Lung (tissue), 12 donors: ENCODE results near the gene CDYL. TPM values are rescaled to one million over a fixed set of nuclear protein-coding genes. Genes with fewer than 3 reads are reported as not detected.

Source experiments
- ATAC-seq: fragments of 200-7000 bp; cut with Tn5 transposase; one replicate; pipeline ENCODE4 v1.9.1; 2020; ENCODE audit warnings: moderate number of reproducible peaks; ENCODE audit not compliant: insufficient read depth, low FRiP score
- DNase-seq, 3 donors: peaks; one replicate each; pipeline ENCODE4 v3.0.0-alpha.2; 2013 to 2017
- H3K27ac ChIP-seq, 2 donors: one replicate each; pipeline ENCODE4 v1.5.1; 2013; ENCODE audit warnings: mild to moderate bottlenecking in 2 of 2, moderate library complexity in 2 of 2, control low read depth in 1 of 2, inconsistent platforms in 1 of 2, low read depth in 1 of 2, low read length in 1 of 2
- H3K27me3 ChIP-seq, 3 donors: one replicate each; pipeline ENCODE4 v1.5.1; 2013; ENCODE audit warnings: low read length in 2 of 3; ENCODE audit not compliant: control insufficient read depth in 3 of 3, insufficient read depth in 3 of 3
- H3K36me3 ChIP-seq, 4 donors: one replicate each; pipeline ENCODE4 v1.5.1; 2013; ENCODE audit warnings: low read length in 4 of 4, mild to moderate bottlenecking in 1 of 4, moderate library complexity in 1 of 4; ENCODE audit not compliant: control insufficient read depth in 4 of 4, insufficient read depth in 4 of 4
- H3K4me1 ChIP-seq, 5 donors: one replicate each; pipeline ENCODE4 v1.5.1; 2013; ENCODE audit warnings: low read length in 5 of 5, mild to moderate bottlenecking in 2 of 5, moderate library complexity in 1 of 5; ENCODE audit not compliant: control insufficient read depth in 5 of 5, insufficient read depth in 5 of 5
- H3K4me3 ChIP-seq: one replicate; pipeline ENCODE4 v1.5.1; 2013; ENCODE audit warnings: mild to moderate bottlenecking, control low read depth, moderate library complexity
- H3K9ac ChIP-seq, 2 donors: one replicate each; pipeline ENCODE4 v1.5.1; 2013; ENCODE audit warnings: low read length in 2 of 2, control low read depth in 1 of 2; ENCODE audit not compliant: insufficient read depth in 1 of 2
- H3K9me3 ChIP-seq, 4 donors: one replicate each; pipeline ENCODE4 v1.5.1; 2013; ENCODE audit warnings: low read length in 3 of 4, mild to moderate bottlenecking in 1 of 4, moderate library complexity in 1 of 4; ENCODE audit not compliant: control insufficient read depth in 4 of 4, insufficient read depth in 3 of 4
- WGBS, 2 donors: extraction: QIAGEN DNeasy Blood & Tissue Kit; methylation state at CpG; one replicate each; pipeline ENCODE4 v1.1.7; 2013; 5-methylcytosine and 5-hydroxymethylcytosine counted together
- polyA plus RNA-seq, 2 donors: library from polyadenylated mRNA; stranded (reverse); fragments of 200-250 nt; gene quantifications; one replicate each; pipeline ENCODE4 v1.2.1, GENCODE V29; 2013
- total RNA-seq, 2 donors: library from RNA; depleted of rRNA in 1 of 2; stranded (reverse); fragments of >200 nt in 1 of 2; gene quantifications; one replicate each; pipeline ENCODE4 v1.2.1, GENCODE V29; 2014 to 2021
- TF ChIP-seq, protein P1 (sequence below): IDR thresholded peaks from 2 replicates; pipeline ENCODE4 v1.5.1; 2012; ENCODE audit warnings: mild to moderate bottlenecking; ENCODE audit errors: control extremely low read depth, extremely low read depth
- donor health status: control.
- donor health status: control.
- donor health status: Bipolar disorder and iron deficiency.
- donor health status: healthy.
- donor health status: DM: yes; HTN: yes; CAD: no.

Gene CDYL
- total and polyA plus RNA-seq, 4 donors = 5.8 to 51.6 (median 20.9) TPM

DNA sequence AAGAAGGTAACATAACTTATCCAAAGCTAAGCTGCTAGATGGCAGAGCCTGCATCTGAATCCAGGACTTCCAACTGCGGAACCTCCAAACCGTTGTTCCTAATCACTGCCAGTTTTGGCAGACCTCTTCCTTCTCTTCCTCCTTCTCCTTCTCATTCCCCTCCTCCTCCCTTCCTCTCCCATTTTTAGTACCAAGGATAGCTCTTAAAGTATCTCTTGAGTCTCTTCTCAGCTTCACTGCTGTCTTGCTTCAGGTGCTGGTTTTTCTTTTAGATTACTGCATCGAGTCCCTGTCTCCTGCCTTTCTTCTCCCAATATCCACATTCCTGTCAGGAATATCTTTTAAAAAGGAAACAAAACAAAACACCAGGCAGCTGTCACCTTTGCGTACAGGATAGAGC lies 77.1 kb downstream of the CDYL start:
- Histone ChIP-seq H3K9me3 (no peaks in the 10 kb centered on the region), H3K4me3 (no peak overlapping the region), H3K27me3 (no peaks in the 10 kb centered on the region), H3K9ac (no peak overlapping the region), H3K4me1 (peaks cover 0 to 8% (median 0%) of the 10 kb centered on the region in 5 donors), H3K27ac (no peak overlapping the region), H3K36me3 (peaks cover 0 to 2% (median 0%) of the 10 kb centered on the region in 4 donors)
- WGBS, 2 donors = 82 to 83% methylated on average over 4 of the region's 4 CpGs
- TF ChIP-seq, protein P1, sequence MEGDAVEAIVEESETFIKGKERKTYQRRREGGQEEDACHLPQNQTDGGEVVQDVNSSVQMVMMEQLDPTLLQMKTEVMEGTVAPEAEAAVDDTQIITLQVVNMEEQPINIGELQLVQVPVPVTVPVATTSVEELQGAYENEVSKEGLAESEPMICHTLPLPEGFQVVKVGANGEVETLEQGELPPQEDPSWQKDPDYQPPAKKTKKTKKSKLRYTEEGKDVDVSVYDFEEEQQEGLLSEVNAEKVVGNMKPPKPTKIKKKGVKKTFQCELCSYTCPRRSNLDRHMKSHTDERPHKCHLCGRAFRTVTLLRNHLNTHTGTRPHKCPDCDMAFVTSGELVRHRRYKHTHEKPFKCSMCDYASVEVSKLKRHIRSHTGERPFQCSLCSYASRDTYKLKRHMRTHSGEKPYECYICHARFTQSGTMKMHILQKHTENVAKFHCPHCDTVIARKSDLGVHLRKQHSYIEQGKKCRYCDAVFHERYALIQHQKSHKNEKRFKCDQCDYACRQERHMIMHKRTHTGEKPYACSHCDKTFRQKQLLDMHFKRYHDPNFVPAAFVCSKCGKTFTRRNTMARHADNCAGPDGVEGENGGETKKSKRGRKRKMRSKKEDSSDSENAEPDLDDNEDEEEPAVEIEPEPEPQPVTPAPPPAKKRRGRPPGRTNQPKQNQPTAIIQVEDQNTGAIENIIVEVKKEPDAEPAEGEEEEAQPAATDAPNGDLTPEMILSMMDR = no peak
- DNase-seq (no peak), ATAC-seq (no peak)

DNA sequence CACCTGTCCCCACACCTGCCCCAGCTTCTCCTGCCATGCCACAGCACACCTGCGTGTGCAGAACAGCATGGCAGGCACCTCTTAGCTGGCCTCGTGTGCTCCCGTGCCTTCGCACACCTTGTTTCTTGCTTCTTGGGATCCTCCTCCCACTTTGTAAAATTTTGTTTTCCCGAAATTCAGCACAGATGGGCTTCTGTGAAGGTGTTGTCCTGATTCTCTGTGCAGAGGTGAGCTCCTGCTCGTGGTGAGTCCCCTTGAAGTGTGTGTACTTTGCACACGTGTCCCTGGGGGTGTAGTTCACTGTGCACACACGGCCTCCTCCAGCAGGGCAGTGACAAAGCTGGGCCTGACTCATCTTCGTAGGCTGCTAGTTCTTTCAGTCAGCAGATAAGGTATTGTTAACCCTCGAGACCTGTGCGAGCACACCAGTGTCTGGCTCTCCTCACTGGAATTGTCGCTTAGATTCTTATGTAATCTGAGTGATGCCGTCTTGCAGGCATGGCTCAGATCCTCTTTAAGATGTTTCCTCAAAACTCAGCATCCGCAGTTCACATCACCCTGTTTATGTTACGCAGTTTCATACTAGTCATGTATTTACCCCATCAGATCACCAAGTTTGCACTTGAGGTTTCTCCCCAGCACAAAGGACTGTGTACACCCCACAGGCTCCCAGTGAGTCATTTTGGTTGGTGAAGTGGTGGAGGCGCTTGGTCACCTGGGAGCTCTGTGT lies 77.7 kb downstream of the CDYL start:
- H3K27me3 ChIP-seq = no peaks in the 10 kb centered on the region
- ATAC-seq = no peak
- no peak overlapping the region for H3K4me3 ChIP-seq
- 87 to 89% methylated on average over 16 of the region's 16 CpGs for WGBS, 2 donors
- no peak overlapping the region for H3K27ac ChIP-seq
- no peaks in the 10 kb centered on the region for H3K9me3 ChIP-seq
- peaks cover 0 to 8% (median 0%) of the 10 kb centered on the region in 5 donors for H3K4me1 ChIP-seq
- no peak for DNase-seq
- peaks cover 0 to 2% (median 0%) of the 10 kb centered on the region in 4 donors for H3K36me3 ChIP-seq
- TF ChIP-seq, protein P1 = no peak
- no peak overlapping the region for H3K9ac ChIP-seq

DNA sequence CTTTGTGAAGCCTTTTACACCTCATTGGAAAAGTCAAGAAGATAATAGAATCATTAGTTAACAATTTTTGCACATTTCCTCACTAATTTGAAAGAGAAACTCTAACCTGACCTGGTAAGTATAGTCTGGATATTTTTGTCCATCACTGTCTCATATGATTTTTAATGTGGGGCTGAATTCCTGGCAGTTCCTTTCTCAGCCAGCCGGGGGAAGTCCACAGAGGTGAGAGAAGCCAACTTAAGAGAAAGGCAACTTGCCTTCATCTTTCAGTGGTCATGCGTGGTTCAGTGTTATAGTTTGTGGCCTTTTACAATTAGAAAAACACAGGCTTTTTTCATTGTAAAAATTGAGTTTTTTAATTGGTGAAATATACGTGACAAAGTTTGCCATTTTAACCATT lies 80.6 kb downstream of the CDYL start:
- 91 to 93% methylated on average over 3 of the region's 3 CpGs for WGBS, 2 donors
- no peak overlapping the region for H3K27ac ChIP-seq
- H3K36me3 ChIP-seq = peaks cover 0 to 2% (median 0%) of the 10 kb centered on the region in 4 donors
- H3K9me3 ChIP-seq = no peaks in the 10 kb centered on the region
- ATAC-seq (no peak), DNase-seq (no peak)
- no peak overlapping the region for H3K9ac ChIP-seq
- TF ChIP-seq, protein P1 = no peak
- H3K4me1 ChIP-seq = peaks cover 0 to 8% (median 0%) of the 10 kb centered on the region in 5 donors
- H3K4me3 ChIP-seq = no peak overlapping the region
- no peaks in the 10 kb centered on the region for H3K27me3 ChIP-seq
